Chondrocyte (in vitro differentiated cells): ENCODE measurements around the gene TF. TPM values are rescaled to one million over a fixed set of nuclear protein-coding genes. Genes with fewer than 3 reads are reported as not detected.

Source experiments
- DNase-seq: peaks from one replicate; pipeline ENCODE4 v3.0.0; 2021; ENCODE audit warnings: mixed read lengths, low spot score
- H3K27ac Mint-ChIP-seq: one replicate; pipeline ENCODE4 v1.8.0; 2021; ENCODE audit warnings: mild to moderate bottlenecking, moderate library complexity, mixed read lengths; ENCODE audit not compliant: unreplicated experiment
- H3K27me3 Mint-ChIP-seq: 2 replicates; pipeline ENCODE4 v1.8.0; 2021; ENCODE audit warnings: low read depth, mixed read lengths
- H3K36me3 Mint-ChIP-seq: 2 replicates; pipeline ENCODE4 v1.8.0; 2021; ENCODE audit warnings: low read depth, mixed read lengths
- H3K4me1 Mint-ChIP-seq: 2 replicates; pipeline ENCODE4 v1.8.0; 2021; ENCODE audit warnings: low read depth, mild to moderate bottlenecking, mixed read lengths
- H3K4me3 Mint-ChIP-seq: one replicate; pipeline ENCODE4 v1.8.0; 2021; ENCODE audit warnings: mild to moderate bottlenecking, moderate library complexity, mixed read lengths; ENCODE audit not compliant: unreplicated experiment
- H3K9me3 Mint-ChIP-seq: 2 replicates; pipeline ENCODE4 v1.8.0; 2021; ENCODE audit warnings: low read depth, mixed read lengths
- CTCF ChIP-seq: fragments of 200-600 bp; sonication (generic); IDR thresholded peaks from 2 replicates; pipeline ENCODE4 v1.5.0; 2021; ENCODE audit warnings: antibody characterized with exemption, mild to moderate bottlenecking, moderate library complexity
- total RNA-seq: library from RNA; stranded (reverse); gene quantifications from 3 replicates; pipeline ENCODE4 v1.2.1, GENCODE V29; 2021

Gene TF
- total RNA-seq, 1 donor from 2014 or later = 1.2 TPM

GRCh38 chr3:133820129-133820528 lies 73.9 kb downstream of the TF start:
- H3K9me3 Mint-ChIP-seq = no peaks in the 10 kb centered on the region
- TF ChIP-seq CTCF = no peak
- H3K4me3 Mint-ChIP-seq = no peak overlapping the region
- peaks cover 3% of the 10 kb centered on the region for H3K4me1 Mint-ChIP-seq
- H3K27me3 Mint-ChIP-seq = no peaks in the 10 kb centered on the region
- peaks cover 35% of the 10 kb centered on the region for H3K36me3 Mint-ChIP-seq
- DNase-seq = no peak
- H3K27ac Mint-ChIP-seq = no peak overlapping the region

GRCh38 chr3:133820889-133821675 lies 74.9 kb downstream of the TF start:
- Mint-ChIP-seq H3K36me3 (peaks cover 30% of the 10 kb centered on the region), H3K27ac (peak overlapping the region; percentile 27), H3K27me3 (no peaks in the 10 kb centered on the region), H3K4me3 (no peak overlapping the region), H3K4me1 (peaks cover 3% of the 10 kb centered on the region), H3K9me3 (no peaks in the 10 kb centered on the region)
- no peak for DNase-seq
- no peak for TF ChIP-seq CTCF

- H3K9me3 Mint-ChIP-seq = no peaks in the 10 kb centered on the region
- H3K36me3 Mint-ChIP-seq = peaks cover 29% of the 10 kb centered on the region
- peaks cover 3% of the 10 kb centered on the region for H3K4me1 Mint-ChIP-seq
- TF ChIP-seq CTCF = peak; percentile 36
- no peak for DNase-seq
- no peaks in the 10 kb centered on the region for H3K27me3 Mint-ChIP-seq
- H3K4me3 Mint-ChIP-seq = no peak overlapping the region
- no peak overlapping the region for H3K27ac Mint-ChIP-seq
Measured at GRCh38 chr3:133821767-133822638, 75.8 kb downstream of the TF start.

GRCh38 chr3:133824961-133825485 lies 78.8 kb downstream of the TF start:
- Mint-ChIP-seq H3K36me3 (peaks cover 24% of the 10 kb centered on the region), H3K4me1 (peaks cover 3% of the 10 kb centered on the region), H3K4me3 (no peak overlapping the region), H3K27ac (no peak overlapping the region), H3K27me3 (no peaks in the 10 kb centered on the region), H3K9me3 (no peaks in the 10 kb centered on the region)
- no peak for DNase-seq
- no peak for TF ChIP-seq CTCF

- Mint-ChIP-seq H3K27me3 (no peaks in the 10 kb centered on the region), H3K4me1 (peaks cover under 1% of the 10 kb centered on the region), H3K36me3 (peaks cover 15% of the 10 kb centered on the region), H3K27ac (no peak overlapping the region), H3K9me3 (no peaks in the 10 kb centered on the region), H3K4me3 (no peak overlapping the region)
- TF ChIP-seq CTCF = no peak
- no peak for DNase-seq
Measured at GRCh38 chr3:133825969-133826727, 80.0 kb downstream of the TF start.
